ENCODE measurements around the gene BANF2.

GRCh38 chr20:17659801-17660200 is 40.0 kb upstream of the BANF2 start:
- TF ChIP-seq CTCF (IDR thresholded peaks at IDR 0.05; ENCODE audit: low read depth, low read length, poor library complexity, severe bottlenecking) (no peak), EZH2phosphoT487 (IDR thresholded peaks at IDR 0.05; ENCODE audit: borderline replicate concordance, low read length) (no peak)
